GM19351 (cell line): ENCODE measurements around the gene PABPN1L.

ENCODE experiments used
- ATAC-seq: cut with Tn5 transposase; IDR thresholded peaks from one replicate; pipeline ENCODE4 v1.9.1; 2021; ENCODE audit warnings: mild to moderate bottlenecking, moderate library complexity; ENCODE audit not compliant: unreplicated experiment

The PABPN1L gene

DNA sequence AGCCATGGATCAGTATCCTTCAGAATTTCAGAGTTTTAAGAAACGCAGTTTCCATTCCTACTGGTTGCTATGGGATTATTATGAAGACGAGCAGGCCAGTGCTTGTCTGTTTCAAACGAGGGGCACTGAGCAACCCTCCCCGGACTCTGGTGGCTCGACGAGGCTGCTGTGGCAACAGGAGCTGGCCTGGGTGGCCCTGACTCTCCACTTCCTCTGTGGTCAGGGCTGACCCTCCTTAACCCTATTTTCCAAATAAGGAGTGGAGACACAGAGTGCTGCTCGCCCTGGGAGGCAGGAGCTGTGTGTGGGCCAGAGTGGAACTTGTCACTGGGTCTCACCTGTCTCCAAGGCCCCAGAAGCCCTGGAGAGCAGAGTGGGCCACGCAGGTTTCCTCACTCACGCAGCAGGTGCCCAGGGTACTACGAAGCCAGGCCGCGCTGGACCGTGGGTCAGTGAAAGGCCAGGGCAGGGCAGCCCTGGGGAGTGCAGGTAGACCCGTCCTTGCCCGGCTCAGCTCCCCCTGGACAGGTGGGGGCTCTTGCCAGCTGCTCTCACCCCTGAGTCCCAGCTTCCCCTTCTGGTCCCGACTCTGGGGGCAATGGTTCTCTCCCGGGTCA, 13.0 kb downstream of the PABPN1L start:
- ATAC-seq = no peak

DNA sequence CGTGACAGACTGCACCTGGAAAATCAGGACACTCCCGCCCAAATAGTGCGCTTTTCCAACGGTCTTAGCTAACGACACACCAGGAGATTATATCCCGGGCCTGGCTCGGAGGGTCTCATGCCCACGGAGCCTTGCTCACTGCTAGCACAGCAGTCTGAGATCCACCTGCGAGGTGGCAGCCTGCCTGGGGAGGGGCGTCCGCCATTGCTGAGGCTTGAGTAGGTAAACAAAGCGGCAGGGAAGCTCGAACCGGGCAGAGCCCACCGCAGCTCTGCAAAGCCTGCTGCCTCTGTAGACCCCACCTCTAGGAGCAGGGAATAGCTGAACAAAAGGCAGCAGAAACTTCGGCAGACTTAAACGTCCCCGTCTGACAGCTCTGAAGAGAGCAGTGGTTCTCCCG, 14.8 kb downstream of the PABPN1L start:
- no peak for ATAC-seq

DNA sequence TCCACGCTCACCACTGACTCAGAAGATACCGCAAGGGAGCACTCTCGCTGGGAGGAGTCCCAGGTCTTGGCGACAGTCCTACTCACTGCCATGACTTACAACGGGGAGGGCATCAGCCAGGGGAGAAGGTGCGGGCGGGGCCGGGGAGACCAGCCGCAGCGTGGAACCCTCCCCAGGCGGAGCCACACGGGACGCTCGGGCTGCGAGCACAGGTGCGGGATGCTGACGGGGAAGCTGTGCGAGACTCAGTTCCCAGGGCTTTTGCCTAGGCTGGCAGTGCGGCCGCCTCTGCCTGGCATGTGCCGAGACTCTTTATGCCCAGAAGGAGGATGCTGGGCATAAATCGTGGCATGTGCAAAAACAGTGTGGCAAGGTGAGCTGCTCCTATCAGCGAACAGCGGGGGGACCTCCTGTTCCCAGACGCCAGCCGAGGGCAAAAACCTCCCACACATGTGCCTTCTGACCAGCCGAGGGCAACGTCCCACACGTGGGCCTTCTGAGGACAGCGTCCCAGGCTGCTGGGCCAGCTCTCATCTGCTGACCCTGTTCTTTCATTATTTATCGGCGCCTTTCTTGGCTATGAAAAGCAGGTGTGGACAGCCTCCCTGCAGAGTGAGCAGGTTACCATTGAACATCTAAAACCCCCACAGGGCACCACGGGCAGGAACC, 15.8 kb downstream of the PABPN1L start:
- no peak for ATAC-seq

DNA sequence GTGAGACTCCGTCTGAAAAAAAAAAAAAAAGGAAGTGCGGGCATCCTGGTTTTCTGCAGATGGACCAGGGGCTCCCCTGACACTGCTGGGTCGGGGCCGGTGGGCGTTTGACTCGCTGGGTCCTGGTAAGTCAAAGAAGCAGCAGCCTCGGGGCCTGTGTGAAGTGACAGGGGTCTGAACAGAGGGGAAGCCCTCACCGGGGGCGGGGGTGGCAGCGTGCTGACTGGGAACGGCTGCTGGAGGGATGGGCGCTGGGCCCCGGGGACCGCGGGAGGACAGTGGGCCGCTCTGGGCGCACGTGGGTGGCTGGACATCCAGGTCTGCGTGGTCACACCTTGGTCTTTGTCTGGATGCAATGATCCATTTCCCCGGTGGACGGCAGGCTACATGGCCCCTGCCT, 17.9 kb downstream of the PABPN1L start:
- ATAC-seq = no peak

DNA sequence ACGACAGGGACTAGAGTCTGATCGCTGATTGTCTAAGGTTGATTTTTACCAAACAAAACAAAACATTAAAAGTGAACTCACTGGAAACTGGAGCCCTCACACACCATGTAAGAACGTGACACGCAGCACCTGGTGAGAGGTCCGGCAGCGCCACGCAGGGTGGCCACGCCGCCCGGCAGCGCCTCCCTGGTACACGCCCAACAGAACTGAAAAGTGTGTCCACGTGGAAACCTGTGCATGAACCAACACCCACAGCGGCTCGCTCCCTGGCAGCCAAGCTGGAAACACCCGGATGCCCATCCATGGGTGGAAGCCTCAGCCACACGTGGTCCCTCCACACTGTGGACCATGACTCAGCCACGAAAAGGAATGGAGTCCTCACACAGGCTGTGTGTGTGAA, 18.8 kb downstream of the PABPN1L start:
- no peak for ATAC-seq

DNA sequence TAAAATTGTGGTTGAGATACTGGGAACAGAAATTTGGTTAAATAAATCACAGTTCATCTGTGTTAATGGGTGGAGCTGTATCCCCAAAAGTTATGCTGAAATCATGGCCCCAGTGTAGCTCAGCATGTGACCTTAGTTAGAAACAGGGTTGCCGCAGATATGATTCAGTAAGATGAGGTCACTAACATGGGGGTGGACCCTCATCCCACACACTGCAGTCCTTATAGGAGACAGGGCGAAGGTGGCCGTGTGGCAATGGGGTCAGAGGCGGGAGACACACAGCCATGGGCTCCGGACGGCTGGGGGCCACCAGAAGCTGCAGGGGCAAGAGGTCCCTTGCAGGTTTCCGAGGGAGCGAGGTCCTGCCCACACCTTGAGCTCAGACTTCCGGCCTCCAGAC, 20.4 kb downstream of the PABPN1L start:
- no peak for ATAC-seq

DNA sequence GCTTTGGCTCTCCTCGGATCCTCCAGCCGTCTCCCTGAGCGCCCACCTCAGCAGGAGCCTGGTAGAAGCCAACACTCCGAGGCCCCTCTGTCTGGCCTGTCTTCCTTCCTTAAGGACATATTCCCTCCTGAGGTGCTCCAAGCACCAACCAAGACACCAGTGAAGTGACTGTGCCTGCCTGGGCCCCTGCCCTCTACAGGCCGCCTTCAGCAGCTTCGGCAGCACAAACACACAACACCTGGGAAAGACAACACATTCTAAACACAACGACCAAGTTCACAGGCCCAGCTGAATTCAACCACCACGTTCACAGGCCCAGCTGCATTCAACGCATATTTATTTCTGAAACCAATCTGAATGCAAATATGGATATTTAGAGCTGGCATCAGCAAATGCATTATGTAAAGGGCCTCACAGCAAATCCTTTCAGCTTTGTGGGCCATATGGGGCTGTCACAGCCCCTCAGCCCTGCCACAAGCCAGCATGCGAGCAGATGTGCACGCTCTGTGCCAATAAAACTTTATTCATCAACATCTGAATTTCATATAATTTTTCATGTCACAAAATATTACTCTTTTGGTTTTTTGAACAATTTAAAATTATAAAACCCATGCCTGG, 21.9 kb downstream of the PABPN1L start:
- no peak for ATAC-seq

DNA sequence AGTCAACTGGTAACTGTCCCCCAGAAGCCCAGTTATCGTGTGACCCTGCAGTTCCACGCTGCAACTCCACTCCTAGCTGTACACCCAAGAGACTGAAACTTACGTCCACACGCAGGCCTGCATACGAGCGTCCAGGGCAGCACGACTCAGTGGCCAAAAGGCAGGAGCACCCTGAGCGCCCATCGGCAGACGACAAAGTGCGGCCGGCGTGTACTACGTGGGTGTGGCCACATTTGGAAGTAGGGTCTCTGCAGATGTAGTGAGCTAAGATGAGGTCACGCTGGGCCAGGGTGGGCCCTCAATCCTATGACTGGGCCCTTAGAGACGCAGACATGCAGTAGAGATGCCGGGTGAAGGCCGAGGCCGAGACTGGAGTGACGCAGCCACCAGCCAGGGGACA, 23.2 kb downstream of the PABPN1L start:
- no peak for ATAC-seq

DNA sequence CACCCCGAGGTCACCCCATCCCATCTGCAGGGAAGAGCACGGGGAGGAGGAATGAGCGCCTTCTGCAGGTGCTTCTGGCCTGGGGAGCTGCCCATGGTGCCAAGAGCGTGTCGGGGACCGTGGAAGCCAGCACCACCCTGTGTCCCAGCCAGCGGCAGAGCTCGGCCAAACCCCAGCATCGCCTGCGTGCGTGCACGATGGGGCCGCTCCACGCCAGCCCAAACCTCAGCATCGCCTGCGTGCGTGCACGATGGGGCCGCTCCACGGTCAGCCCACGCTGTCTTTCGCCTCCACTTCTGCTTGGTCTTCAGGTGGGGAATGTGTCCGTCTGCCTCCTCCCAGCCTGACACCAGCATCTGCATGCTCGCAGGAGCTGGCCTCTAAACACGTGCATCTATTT, 23.7 kb downstream of the PABPN1L start:
- ATAC-seq = no peak

DNA sequence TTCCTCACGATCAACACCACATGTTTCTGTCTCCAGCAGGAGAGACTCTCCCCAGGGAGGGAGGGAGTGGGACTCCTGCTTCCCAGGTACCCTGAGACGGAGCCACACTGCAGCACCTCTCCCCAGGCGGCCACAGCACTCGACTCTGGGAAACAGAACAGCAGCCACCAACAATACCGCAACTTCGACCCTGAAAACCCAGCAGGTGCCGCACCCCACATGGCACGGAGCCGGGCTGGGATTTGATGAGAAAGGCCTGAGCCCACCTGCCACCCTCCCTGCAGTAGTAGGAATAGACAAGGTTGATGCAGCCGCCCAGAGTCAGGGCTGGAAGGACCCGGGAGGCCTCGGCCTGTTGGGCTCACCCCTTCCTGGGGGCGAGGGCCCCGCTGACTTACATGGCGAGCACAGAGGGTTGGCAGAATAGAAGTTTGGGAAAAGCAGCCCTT, 24.1 kb downstream of the PABPN1L start:
- no peak for ATAC-seq

DNA sequence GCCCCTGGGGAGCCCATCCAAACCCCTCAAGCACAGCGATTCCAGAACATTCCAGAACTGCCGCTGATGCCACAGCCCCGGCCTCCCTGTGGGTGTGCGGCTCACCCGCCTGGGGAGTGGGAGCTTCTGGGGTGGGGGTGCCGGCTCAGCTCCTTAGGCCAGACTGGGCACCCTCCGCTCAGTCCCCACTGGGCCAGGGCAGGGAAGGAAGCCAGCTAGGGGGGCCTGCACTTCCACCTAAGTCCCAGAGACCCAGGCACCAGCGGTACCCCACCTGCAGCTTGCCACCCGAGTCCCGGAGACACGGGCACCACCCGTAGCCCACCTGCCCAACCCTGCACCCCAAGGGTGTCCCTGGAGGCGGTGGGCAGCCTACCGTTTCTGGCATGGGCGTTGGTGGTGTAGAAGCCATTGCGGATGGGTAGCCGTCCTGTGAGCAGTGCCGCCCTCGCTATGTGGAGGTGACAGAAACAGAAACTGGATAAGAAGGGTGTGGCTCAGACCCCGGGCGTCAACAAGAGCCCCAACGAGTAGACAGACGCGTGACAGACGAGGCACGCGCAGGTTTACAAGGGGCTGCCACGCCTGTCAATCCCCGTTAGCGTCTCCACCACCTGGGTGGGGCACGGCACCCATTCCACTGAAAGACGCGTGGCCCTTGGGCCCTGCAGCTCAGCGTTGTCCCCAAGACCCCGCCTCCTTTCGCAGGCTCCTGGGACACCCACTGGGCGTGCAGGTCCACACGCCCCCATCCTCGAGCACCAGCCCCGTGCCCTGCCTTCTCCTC, 24.7 kb downstream of the PABPN1L start:
- no peak for ATAC-seq

DNA sequence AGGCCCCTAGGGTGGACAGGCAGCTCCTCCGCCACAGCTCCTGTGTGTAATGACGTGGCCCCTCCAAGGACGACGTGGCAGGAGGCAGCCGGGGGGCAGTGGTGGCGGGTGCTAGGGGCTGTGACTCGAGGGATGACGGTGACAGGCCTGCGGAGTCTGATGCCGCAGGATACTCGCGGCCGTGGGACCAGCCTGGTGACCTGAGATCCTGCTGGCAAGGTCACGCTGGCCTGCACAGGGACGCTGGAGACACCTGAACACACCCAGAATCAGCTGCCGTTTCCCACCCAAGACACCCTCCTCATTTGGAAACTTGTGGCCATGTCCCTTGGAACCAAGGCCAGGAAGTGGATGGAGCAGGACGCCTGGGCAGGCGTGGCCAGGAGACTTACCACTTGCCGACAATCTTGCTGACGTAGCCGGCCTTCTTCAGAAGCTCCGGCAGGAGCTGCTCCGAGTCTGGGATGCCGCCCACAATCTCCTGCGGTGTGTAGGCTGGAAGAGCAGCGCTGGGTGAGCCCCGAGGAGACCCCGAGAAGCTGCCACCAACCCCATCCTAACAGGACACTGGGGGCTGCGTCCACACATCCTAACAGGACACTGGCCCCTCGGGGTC, 25.8 kb downstream of the PABPN1L start:
- ATAC-seq = no peak

DNA sequence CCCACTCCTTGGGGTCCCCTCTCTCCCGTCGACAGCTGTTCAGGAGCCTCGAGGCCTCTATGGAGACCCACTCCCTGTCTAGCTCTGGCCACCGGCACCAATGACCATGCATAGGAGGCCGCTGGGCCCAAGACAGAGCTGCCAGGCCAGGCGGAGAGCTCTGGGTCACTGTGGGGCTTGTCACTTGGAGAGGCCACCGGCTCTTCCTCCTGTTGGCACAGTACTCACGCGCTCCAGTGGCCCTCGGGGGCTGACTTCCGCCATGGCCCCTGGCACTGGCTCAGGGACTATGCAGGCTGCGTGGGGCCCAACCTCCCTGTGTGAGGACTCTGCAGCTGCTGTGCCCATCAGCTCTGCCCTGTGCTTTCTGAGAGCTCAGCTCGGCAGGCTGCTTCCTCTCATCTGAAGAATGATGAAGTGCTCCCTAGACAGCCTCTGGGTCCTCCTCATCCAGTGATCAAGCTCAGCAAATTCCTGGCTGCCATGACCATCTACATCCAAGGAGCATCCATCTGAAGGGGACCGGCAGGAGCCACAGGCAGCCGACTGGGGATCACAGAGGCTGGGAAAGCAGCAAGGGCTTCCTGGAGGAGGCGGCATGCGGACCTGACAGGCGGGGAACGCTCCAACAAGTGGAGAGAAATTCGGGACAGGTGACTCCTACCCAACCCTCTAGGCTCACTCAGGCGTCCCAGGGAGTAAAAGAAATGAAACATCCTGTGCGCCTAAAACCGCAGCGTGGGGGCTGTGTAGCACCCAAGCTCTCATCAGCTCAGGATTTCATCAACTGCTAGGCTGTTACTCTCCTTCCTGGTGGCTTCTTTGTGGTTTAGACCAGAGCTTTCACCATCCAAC, 26.5 kb downstream of the PABPN1L start:
- ATAC-seq = no peak

DNA sequence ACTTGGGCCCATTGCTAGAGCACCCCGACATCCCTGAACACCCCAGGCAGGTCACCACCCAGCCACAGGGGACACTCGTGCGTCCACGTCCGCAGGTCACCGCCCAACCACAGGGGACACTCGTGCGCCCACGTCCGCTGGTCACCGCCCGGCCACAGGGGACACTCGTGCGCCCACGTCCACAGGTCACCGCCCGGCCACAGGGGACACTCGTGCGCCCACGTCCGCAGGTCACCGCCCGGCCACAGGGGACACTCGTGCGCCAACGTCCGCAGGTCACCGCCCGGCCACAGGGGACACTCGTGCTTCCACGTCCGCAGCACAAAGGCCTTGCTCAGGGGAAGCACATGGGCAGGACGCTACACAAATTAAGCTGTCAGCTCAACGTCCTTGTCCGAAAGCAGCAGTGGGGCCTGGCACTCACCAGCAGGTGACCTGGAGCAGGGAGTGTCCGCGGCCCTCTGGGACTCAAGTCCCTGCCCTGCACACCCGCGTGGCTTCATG, 27.4 kb downstream of the PABPN1L start:
- ATAC-seq = no peak

DNA sequence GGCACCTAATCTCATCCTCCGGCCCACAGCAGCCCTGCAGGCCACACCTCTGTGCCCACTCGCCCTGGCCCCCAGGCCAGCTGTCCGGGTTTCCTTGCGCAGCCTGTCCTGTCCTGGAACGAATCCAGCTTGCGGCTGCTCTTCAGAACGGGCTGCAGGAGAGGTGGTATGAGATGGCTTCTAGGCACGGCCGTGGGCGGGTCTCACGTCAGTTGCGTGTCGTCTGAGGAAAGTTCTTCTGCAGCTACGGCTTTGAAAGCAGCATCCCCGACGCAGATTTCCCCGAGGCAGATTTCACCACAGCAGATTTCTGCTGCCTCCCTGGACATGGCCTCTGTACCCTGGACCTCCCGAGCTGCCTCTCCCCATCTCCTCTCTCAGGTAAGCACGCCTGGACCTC, 27.9 kb downstream of the PABPN1L start:
- no peak for ATAC-seq

DNA sequence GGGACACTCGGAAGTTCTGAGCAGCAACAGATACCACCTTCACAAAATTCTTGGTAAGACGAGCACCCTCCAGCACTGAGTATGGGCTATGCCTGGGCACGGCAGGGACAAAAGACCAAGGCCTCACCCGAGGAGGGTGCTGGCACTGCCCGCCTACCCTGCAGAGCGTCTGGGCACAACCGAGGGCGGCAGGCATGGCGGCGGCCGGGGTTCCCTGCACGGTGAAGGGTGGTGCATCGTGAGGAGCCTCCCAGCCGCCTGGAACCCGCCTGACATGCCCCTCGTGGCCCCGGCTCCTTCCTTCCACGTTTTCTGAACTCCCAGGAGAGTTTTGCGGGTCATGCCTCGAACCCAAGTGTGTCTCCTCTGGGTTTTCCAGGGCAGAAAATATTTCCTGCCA, 28.7 kb downstream of the PABPN1L start:
- no peak for ATAC-seq

DNA sequence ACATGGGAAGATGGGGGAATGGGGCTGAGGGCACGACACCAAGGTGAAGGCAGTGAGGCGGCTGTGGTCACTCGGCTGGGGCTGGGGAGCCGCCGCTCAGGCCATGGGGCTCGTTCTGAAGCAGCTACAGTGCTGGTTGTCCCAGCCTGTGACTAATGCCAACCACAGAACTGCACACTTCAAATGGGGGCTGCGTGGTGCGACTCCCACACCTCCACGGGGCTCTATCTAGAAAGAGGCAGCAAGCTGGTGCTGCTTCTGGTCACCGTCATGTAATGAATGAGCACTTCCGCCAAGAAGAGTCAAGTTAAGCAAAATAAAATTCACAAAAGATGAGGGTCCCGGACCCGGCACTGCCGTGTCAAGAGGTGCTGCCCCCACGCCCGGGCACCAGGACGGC, 29.7 kb downstream of the PABPN1L start:
- ATAC-seq = no peak

DNA sequence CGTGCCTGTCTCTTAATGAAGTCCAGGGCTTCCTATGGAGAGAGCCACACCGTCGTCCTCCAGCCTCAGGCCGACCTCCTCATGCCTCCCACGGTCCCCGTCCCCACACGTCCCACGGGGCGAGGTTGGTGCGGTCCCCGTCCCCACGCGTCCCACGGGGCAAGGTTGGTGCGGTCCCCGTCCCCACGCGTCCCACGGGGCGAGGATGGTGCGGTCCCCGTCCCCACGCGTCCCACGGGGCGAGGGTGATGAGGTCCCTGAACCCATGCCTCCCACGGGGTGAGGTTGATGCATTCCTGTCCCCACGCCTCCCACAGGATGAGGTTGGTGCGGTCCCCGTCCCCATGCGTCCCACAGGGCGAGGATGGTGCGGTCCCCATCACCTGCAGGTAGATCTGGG, 30.6 kb downstream of the PABPN1L start:
- no peak for ATAC-seq

DNA sequence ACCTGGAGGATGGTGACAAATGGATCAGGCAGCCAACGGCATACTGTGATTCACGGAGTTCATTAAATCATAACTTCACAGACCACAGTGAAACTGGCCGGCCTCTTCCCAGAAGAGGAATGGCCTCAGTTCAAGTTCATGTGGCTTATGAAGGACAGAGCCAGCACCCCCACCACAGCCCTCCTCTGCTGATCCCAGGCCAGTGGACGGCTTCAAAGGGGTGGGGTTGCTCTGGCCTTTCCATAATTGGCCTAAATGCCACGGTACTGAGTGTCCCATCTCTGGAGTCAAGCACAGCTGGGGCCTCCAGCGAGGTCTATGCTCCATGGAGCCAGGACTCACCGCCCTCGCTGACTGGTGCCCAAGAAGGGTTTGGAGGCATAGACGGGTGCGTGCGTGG, 31.1 kb downstream of the PABPN1L start:
- ATAC-seq = no peak

DNA sequence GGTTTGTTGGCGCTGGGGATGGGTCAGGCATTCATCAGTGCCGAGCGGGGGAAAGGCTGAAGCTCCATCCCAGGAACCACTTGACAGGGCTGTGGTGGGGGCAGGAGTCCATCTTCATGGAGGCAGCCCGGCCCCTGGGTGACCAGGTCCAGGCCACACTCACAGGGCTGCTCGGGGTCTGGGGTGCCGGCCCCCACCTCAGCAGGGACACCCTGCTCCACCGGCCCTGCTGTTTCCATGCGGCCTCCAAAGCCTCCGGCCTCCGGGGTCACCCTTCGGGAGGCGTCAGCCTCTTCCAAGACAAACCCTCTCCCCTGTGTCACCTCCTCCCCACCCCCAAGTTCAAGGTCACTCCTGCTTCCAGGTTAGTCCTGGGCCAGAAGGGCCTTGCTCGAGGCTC, 31.8 kb downstream of the PABPN1L start:
- ATAC-seq = no peak
